ENCODE data around the gene ATXN7L2. TPM values are rescaled to one million over a fixed set of nuclear protein-coding genes. Genes with fewer than 3 reads are reported as not detected.

ATXN7L2 gene
- total RNA-seq, 1 donor from 2014 or later: 2.6 TPM

- DNase-seq: no peak
Observed at GRCh38 chr1:109477821-109478220, 5.9 kb upstream of the ATXN7L2 start.

- no peak for DNase-seq
Observed at GRCh38 chr1:109478806-109479205, 4.9 kb upstream of the ATXN7L2 start.

GRCh38 chr1:109479311-109479710 is 4.4 kb upstream of the ATXN7L2 start:
- DNase-seq: no peak

- DNase-seq: no peak
Observed at GRCh38 chr1:109479901-109480300, 3.8 kb upstream of the ATXN7L2 start.

GRCh38 chr1:109481646-109482045 is 2.1 kb upstream of the ATXN7L2 start:
- no peak for DNase-seq

GRCh38 chr1:109482242-109482641 is 1.5 kb upstream of the ATXN7L2 start:
- DNase-seq: no peak

- DNase-seq: no peak
Observed at GRCh38 chr1:109482791-109483671, 674 bp upstream of the ATXN7L2 start.

GRCh38 chr1:109484519-109484975 is 842 bp downstream of the ATXN7L2 start:
- DNase-seq: no peak

- no peak for DNase-seq
Observed at GRCh38 chr1:109485001-109485400, 1.3 kb downstream of the ATXN7L2 start.

- DNase-seq: no peak
Observed at GRCh38 chr1:109487261-109487660, 3.6 kb downstream of the ATXN7L2 start.

GRCh38 chr1:109488201-109488600 is 4.5 kb downstream of the ATXN7L2 start:
- DNase-seq: no peak

GRCh38 chr1:109488696-109489095 is 5.0 kb downstream of the ATXN7L2 start:
- no peak for DNase-seq

- peak; percentile 34 for DNase-seq
Observed at GRCh38 chr1:109490029-109490933, 6.6 kb downstream of the ATXN7L2 start.

- DNase-seq: no peak
Observed at GRCh38 chr1:109490934-109491302, 7.2 kb downstream of the ATXN7L2 start.

- no peak for DNase-seq
Observed at GRCh38 chr1:109491372-109491771, 7.7 kb downstream of the ATXN7L2 start.

GRCh38 chr1:109492779-109493178 is 9.1 kb downstream of the ATXN7L2 start:
- DNase-seq: no peak

- no peak for DNase-seq
Observed at GRCh38 chr1:109493227-109493626, 9.5 kb downstream of the ATXN7L2 start.

GRCh38 chr1:109493805-109494539 is 10.3 kb downstream of the ATXN7L2 start, which contains the start of gene CYB561D1:
CYB561D1 (plus strand) TSS chr1:109494094; CDS start chr1:109494140, 46 bp downstream.
- peak; percentile 78 for DNase-seq

- DNase-seq: no peak
Observed at GRCh38 chr1:109495738-109496137, 12.0 kb downstream of the ATXN7L2 start.

- DNase-seq: no peak
Observed at GRCh38 chr1:109497449-109498160, 13.9 kb downstream of the ATXN7L2 start.

- DNase-seq: no peak
Observed at GRCh38 chr1:109498161-109498801, 14.6 kb downstream of the ATXN7L2 start.
